CD4-positive, alpha-beta T cell treated with Interleukin-12 subunit alpha and Interleukin-12 subunit beta, for 1 hour (primary cell): ENCODE data around the gene ARHGAP26.

ENCODE experiments used
- DNase-seq: peaks from one replicate; pipeline ENCODE4 v3.0.0-alpha.2; 2020

The ARHGAP26 gene

DNA sequence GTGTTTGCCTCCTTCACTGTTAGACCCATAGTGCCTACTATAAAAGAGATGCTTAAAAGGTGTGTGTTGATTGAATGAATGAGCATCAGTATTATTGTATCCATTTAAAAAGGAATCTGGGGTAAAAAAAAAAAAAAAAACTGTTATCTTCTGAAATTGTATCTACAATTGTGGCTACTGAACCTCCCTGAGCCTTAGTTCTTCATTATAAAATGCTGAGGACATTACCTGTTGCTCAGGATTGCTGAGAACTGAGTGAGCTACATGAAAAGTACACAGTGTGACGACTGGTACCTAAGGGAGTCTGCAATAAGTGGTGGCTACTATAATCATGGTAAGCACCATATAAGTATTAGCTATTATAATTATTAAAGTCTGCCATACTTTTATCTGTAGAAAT lies 362.6 kb downstream of the ARHGAP26 start:
- no peak for DNase-seq

DNA sequence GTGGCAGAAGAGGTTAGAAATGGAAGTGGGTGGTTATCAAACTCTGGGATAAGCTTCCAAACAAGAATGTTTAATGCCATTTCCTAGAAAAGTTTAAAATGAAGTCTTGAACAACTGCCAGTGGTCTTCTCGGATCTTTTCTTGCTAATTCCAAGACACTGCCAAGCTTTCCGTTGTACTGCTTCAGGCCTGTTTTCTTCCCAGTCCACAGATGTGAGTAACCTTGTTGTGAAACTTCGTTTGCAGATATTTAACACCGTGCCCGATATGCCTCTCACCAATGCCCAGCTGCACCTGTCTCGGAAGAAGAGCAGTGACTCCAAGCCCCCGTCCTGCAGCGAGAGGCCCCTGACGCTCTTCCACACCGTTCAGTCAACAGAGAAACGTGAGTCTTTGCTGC lies 363.5 kb downstream of the ARHGAP26 start:
- DNase-seq, result no peak

DNA sequence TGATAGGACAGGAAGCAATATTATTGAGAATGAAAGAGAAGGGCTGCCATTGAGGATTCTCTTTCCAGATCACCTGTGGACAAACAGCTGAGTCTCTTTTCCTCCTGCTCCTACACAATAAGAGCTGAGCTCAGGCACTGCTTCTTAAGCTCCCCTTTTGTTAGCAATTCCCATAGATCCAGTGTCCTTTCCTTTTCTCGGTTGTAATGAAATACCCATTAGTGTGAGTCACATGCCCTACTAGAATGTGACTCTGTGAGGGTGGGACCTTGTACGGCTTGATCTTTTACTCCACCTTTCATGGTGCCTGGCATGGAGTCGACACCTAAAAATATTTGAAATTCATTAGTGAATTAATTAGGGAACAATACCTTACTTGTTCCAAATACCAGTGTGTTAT lies 364.1 kb downstream of the ARHGAP26 start:
- DNase-seq, result no peak

DNA sequence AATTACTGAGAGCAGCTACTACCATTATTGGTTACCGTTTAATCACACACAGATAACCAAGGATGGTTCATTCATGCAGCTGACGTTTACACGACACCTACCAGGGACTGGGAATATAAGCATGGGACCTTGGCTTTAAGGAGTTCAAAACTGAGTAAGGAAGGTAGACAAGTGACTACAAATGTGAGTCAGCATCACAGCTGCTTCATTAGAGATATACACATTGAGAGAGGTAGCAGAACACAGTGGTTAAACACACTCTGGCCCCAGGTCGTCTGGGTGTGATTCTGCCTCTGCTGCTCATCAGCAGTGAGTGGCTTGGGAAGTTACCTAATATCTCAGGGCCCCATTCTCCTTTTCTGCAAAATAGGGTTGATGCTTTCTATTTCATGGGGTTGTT lies 364.7 kb downstream of the ARHGAP26 start:
- no peak for DNase-seq

DNA sequence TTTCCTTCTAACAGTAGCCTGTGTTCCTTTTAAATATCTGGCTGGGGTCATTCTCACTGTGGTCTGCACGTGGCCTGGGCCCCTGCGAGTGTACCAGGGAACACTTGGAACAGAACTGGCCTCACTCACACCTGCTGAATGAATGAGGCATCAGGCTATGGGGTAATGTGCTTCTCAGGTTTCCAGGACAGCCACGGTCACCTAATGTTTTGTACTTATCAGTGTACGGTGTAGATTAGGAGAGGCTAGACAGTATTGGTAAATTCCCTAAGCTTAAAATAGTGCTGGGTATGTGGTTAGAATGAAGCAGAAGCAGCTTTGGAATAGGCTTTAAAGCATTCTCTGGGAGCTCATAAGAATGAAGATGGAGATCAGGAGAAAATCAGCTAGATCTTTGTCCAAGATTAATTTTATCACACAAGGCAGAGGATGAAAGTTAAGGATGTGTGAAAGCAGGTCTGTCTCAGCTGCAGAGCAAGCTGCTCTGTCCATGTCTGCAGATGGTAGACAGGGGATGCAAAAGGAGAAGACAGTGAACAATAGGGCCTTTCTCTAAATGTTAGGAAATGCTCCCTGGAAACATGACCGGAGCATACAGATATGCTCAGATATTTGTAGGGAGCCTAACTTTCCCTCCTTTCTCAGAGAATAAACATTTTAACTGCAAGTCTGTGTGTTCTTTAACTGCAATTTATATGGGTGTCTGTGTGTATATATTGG lies 365.8 kb downstream of the ARHGAP26 start:
- no peak for DNase-seq

DNA sequence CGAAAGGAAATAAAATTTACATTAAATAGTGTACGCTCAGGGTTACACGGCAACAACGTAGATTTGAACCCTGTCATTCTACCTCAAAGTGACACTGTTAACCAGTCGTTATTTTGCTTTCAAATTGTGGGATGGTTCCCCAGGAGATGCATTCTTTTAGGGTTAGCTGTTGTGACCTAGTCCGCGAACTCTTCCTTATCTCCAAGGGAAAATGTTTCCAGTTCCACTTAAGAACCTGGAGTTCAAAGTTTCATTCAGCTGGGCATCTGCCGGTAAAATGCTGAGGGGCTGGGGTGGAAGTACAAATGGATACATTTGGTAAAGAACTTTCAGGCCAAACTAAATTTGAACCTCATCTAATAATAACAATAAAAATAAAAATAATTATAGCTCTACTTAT lies 368.7 kb downstream of the ARHGAP26 start:
- no peak for DNase-seq

DNA sequence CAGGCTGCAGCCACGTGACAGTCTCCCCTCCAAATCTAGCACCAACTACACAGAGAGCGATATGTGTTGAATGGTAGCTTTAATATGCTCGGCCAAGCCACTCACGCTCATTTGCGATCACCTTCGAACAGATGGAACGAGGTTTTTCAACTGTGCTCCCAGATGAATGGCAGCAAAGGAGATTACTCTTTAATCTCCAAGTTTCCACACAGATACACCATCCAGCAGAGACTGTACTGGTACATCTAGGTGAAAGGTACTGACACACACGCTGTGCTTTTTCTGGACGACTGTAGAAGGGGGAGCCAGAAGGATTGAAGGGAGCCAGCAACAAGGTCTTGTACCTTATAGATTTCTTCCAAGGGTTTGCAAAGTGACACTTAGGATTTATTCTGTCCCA lies 369.4 kb downstream of the ARHGAP26 start:
- DNase-seq, result no peak

DNA sequence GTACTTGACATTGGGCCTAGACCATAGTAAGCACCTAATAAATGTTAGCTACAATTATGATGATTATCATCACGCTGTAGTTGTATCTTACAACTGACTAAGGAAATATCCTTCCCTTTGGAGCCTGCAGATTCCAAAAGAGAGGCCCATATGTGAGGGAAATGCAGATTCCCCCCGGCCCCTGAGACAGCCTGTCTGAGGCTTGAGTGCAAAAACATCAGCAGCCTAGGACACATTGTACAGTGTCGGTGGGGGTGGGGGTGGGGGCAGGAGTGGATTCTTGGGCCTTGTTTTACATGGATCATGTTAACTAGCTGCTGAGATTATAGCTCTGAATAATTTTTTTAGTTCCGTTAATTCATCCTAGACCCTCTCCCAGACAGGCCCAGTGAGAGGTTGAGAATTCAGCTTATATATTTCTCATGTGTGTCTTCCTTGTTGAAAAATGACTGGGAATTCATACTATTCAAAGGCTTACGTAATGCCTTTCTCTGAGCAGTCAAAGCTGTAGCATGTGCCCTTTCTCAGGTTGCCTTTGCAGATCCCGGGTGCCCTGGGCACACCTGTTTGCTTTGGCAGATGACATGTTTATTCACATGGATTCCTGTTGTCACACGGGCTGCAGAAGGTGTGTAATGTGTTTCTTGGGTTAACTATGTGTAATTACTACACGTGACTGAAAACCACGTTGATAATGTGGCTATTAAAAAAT lies 370.5 kb downstream of the ARHGAP26 start:
- no peak for DNase-seq

DNA sequence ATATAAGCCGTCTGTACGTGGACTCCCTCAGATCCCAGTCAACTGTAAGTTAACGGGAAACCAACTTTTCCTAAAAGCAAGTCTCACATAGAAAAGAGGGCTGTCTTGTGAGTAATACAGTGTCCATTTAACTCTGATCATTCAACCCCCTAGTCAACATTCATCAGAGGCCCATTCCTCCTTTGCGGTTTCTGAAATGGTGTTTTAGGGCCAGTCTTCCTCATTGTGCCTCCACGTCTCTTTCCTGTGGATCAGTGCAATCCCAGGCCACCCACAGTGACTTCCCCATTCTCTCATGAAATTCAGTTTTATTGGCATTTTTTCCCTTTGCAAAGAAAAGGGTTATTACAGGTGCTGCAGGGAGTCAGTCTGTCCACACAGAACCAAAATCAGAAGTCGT lies 371.5 kb downstream of the ARHGAP26 start:
- no peak for DNase-seq

DNA sequence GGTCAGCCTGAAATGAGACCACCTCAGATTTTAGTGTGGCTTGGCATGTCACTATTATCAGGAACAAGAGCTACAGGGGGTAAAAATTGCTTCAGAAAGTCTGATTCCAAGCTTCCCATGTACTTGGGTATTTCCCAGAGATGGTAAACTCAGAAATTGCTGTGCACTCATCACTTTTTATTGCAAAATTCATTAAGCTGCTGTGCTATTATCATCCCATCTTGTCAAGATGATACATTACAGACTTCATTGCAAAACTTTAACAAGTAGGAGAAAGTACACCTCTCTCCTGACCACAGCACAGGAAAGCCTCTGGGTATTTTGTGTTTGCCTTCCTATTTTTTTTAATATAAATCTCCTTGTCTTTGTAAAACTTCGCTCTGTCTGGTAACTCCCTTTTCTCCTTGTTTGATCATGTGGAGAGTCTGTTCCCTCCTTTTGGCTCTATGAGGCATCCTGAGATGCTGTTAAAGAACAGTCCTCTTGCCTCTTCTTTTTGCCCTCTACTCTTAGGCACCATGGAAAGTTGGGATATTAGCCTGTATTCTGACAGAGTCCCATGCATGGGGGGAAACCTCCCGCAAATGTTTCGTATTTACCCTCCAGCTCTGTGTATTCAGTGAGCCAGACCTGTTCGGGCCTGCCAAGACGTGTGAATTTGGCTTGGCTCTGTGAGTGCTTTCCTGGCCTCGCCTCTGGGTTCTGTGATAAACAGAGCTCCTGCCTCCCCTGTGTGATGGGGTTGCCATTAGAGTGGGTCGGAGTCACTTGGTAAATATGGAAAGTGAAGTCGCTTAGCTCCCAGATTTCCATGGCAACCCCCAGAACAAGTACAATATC lies 372.6 kb downstream of the ARHGAP26 start:
- DNase-seq, result no peak

DNA sequence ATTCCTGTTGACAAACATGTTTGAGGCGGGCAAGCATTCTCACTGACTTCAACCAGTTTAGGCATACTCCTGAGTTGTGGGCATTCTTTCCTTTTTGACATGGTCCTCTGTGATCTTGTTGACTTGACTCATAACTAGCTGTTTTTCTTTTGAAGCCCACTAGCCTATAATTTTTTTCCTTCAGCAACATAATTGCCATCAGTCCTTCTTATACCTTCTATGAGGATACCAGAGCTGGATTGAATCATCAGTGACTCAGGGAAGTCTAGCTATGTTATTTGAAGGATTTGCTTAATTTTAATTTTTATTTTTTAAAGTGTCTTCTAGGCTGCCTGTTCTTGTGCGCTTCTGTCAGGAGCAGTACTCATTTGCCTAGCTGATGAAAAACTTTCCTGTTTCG lies 373.8 kb downstream of the ARHGAP26 start:
- no peak for DNase-seq

DNA sequence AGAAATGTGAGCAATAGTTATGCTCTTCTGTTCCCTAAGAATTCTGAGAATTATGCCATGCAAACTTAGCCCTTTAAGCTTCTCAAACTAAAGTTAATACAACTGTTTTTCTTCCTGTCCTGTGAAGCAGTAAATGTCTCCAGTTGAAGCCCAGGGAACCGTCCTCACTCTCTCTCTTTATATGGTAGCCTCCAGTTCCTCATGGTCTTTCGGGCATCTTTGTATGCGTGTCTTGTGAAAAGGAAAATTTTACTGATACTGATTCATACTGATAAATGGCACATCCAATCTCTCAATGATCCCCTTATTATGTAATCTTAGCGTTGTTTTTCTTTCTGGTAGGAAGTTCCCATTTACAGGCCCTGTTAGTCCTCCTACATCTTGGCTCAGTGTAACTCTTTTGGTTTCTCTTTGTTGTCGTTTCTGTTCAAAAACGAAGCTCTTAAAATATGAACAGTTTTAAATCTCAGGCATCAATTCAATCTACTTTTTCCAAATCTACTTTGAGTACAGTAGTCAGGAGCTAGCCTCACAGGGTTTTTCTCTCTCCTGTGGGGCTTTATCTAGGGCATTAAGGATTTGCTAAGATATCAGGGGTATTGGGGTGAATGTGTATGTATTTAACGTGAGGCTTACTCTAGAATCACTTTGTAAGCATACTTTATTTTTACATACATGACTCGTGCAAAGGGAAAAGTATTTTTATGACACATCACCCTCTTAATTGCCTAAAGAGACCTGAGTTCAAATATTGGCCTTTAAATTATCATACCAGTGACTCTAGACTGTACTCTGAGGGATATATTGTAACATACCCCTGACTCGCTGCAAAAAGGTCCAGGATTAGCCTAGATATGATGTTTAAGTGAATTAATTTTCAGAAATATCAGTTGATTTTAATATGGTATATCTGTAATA lies 375.3 kb downstream of the ARHGAP26 start:
- no peak for DNase-seq

DNA sequence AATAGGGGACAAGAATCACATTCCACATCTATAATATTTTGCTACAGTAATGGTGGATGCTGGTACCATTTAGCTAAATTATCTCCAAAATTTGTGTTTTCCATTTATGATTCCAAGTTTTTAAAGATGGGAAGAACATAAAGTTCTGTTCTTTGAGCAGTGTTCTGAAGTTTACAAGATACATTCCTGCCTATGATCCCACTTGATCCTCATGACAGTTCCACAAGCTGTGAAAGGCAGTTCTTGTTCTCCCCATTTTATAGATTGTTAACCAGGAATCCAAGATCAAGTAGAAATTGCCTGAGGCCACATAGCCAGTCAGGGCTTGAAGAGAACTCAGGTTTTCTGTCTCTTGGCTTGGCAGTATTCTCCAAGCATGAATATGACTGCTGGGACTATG lies 376.0 kb downstream of the ARHGAP26 start:
- DNase-seq, result no peak

DNA sequence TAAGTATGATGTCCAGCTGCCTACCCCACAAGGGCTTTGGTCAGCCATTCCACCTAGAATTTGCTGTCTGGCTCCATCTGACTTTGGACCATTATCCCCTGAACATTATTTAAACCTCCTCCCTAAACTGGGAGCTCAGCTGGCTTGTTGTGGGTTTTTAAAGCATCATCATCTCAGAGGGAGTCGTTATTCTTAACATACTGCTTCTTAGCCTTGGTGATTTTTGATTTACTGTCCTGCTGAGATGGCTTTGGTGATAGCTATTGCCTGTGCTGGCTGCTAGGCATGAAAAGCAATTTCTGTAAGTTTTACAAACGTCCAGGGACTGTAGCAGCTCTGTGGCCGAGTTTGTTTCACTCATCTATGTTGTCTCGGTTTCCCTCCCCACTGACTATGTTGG lies 377.2 kb downstream of the ARHGAP26 start:
- no peak for DNase-seq

DNA sequence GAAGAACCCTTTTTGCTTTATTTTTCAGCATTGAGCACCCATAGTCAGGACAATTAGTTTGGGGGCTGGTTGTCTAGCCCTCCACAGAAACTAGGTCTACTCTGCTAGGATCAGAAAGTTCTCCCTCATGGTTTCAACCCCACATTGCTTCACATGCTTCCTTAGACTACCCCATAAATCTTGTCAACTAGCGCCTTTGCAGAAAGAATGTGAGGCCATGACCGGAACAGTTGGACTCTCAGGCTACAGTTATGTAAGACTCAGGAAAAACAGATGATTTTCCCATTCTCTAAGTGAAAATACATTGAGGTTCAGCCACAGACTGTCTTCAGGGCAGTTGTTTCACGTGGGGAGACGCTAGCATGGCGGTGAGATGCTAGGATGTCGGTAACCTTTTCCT lies 377.7 kb downstream of the ARHGAP26 start:
- no peak for DNase-seq

DNA sequence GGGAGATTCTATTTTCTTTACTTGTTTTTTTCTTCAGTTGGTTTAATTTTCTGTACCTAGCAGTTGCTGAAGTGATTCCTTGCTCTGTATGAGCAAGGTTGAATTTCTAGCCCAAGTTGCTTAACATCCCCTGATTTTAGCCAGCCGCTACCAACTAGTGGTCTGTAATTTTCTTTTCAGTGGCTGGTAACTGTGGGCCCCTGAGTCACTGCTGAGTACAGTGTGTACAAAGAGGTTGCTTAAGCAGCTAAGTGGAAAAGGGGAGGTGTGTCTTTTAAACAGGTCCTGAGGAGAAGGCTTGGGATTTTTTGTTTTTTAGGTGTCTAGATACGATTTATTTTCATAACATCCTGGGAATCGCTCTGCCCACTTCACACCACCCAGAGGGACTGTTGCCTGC lies 378.6 kb downstream of the ARHGAP26 start:
- no peak for DNase-seq

DNA sequence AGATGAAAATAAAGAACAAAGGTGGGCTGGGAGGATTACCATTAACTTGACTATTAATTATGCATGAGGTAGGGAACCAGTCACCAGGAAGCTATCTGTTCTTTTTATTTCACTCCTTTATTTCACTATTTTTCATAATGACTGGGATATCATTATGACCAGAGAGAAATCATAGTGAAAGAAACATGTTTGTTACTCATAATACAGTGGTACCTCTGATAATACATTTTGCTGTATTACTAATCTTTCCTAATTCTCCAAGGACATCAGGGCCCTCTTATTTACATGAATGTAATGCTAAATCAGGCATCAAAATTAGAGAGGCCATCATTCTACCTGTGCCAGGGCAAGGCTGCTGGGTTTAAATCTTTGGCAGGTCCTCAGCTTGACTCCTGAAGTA lies 379.6 kb downstream of the ARHGAP26 start:
- no peak for DNase-seq

DNA sequence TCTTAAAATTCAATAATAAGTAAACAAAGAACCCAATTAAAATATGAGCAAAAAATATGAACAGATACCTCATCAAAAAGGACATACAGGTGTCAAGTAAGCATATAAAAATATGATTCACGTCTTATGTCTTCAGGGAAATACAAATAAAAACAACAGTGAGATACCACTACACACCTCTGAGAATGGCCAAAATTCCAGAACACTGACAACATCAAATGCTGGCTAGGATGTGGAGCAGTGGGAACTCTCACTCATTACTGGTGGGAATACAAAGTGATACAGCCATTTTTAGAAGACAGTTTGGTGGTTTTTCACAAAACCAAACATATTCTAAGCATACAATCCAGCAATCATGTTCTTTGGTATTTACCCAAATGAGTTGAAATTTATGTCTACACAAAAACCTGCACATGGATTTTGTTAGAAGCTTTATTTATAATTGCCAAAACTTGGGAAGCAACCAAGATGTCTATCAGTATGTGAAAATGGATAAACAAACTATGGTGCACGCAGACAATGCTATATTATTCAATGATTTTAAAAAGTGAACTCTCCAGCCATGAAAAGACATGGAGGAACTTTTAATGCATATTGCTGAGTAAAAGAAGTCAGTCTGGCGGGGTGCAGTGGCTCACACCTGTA lies 381.0 kb downstream of the ARHGAP26 start:
- no peak for DNase-seq

DNA sequence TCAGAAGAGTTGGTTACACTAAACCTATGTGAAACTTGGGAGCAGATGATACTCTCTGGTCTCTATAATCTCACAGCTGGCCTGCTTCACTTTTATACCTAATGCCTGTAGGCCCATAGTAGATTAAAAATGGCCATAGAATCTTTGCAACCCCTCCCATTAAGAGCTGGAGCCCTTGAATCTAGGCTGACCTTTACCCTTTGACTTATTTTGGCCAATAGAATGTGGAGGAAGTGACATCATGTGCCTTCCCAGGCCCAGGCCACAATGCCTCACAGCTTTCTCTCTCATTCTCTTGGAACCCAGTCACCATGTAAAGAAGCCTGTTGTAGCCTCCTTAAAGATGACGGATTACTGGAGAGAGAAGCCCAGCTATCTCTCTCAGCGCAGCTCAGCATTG lies 382.3 kb downstream of the ARHGAP26 start:
- DNase-seq, result no peak

DNA sequence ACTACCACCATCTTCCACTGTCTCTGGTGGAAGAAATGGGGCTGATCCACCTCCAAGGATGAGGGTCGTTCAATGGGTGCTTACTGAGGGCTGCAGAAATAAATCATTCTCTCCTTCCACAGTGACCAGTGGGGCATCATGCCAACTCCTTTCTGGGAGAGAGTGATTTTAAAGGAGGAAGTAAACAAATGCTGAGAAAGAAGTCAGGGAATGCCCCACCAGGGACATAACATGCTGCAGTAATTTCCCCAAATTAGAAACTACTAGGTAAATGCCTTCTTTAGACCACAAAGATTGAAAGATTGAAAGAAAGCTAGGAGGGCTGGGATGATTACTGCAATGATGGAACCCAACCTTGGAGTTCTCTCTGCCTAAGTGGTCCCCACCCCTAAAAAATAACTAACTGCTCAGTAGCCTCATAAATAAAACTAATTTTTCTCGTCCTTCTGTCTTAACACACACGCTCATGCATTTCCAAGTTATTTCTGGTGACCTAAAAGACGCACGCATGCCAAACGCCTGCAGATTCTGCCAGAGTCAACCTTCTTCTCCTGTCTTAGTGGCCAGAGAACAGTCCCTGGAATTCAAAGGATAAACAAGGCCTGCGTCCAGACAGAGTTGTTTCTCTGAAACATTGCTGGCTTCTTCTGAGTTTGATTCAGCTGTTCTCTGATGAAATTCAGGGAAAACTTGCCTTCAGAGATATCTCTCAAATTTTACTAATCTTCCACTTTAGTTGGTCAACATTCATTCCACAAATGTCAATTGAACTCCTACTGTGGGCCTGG lies 383.3 kb downstream of the ARHGAP26 start:
- no peak for DNase-seq
